Vagina (tissue), 2 donors: ENCODE data around the gene ANKS1B.

Experiments
- POLR2A ChIP-seq, 2 donors: fragments of 450-650 bp; IDR thresholded peaks; one replicate each; pipeline ENCODE4 v1.6.1; 2017; ENCODE audit warnings: antibody characterized with exemption in 2 of 2, mild to moderate bottlenecking in 2 of 2, moderate library complexity in 2 of 2
- TF ChIP-seq, protein P1 (sequence below), 3 experiments: fragments of 450-650 bp in 2 of 3; fragments of 200-600 bp in 1 of 3; sonication (generic) in 1 of 3; IDR thresholded peaks; one replicate each; pipeline ENCODE4 v1.5.1; 2017 to 2019; ENCODE audit warnings: antibody characterized with exemption in 3 of 3, mild to moderate bottlenecking in 2 of 3, moderate library complexity in 2 of 3

DNA sequence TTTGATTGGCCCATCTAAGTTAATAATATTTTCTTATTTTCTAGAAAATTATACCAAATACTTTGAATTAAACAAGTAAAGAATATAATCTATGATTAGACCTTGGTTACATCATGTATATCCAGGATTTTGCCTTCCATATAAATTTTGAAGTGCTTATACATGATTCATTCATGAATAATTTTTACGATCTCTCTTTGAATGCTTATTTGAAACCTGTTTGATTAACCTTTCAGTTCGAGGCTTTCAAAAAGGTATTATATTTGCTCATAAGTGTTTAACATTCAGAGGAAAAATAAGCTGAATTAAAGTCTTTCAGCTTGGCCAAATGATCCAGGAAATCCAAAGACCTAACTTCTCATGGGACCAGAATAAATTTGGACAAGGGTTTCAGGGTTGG lies 832.4 kb downstream of the ANKS1B start:
- TF ChIP-seq, protein P1, sequence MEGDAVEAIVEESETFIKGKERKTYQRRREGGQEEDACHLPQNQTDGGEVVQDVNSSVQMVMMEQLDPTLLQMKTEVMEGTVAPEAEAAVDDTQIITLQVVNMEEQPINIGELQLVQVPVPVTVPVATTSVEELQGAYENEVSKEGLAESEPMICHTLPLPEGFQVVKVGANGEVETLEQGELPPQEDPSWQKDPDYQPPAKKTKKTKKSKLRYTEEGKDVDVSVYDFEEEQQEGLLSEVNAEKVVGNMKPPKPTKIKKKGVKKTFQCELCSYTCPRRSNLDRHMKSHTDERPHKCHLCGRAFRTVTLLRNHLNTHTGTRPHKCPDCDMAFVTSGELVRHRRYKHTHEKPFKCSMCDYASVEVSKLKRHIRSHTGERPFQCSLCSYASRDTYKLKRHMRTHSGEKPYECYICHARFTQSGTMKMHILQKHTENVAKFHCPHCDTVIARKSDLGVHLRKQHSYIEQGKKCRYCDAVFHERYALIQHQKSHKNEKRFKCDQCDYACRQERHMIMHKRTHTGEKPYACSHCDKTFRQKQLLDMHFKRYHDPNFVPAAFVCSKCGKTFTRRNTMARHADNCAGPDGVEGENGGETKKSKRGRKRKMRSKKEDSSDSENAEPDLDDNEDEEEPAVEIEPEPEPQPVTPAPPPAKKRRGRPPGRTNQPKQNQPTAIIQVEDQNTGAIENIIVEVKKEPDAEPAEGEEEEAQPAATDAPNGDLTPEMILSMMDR (IDR thresholded peaks at IDR 0.05) = no peak
- no peak for TF ChIP-seq POLR2A (IDR thresholded peaks at IDR 0.05)
